K562 (cell line): ENCODE data around the gene KDM2B. TPM values are rescaled to one million over a fixed set of nuclear protein-coding genes. Genes with fewer than 3 reads are reported as not detected.

Source experiments
- ATAC-seq: fragments of 200-7000 bp; cut with Tn5 transposase; 3 replicates; pipeline ENCODE4 v1.9.1; 2020; ENCODE audit warnings: moderate library complexity
- BruUV-seq: library from RNA; stranded (reverse); fragments of 400-500 nt; replicated peaks from 2 replicates; lab custom pipeline; 2021; lab: Mats Ljungman, UMichigan
- CTCF ChIA-PET: fragments of 300-600 bp; formaldehyde crosslinking; extraction: SDS; loops from one replicate; lab custom pipeline; 2021; ENCODE audit warnings: low intra/inter-chr PET ratio; lab: Yijun Ruan, JAX
- POLR2A ChIA-PET: fragments of 300-600, 350-650 bp; sonication (Branson Sonifier 250); formaldehyde crosslinking; extraction: SDS; loops from one replicate; lab custom pipeline; 2021; ENCODE audit warnings: antibody characterized with exemption, inconsistent platforms; lab: Yijun Ruan, JAX
- DNase-seq, 4 experiments: peaks; one replicate each; pipeline versions ENCODE4 v3.0.0 to v3.0.0-alpha.2; 2011 to 2018; ENCODE audit warnings: low spot score in 3 of 4, mixed read lengths in 3 of 4; ENCODE audit errors: extremely low read depth in 1 of 4
- FAIRE-seq: peaks from 2 replicates; lab custom pipeline; 2011; peaks lifted over from hg19 to GRCh38; lab: Jason Lieb, UNC
- H2AFZ ChIP-seq: 2 replicates; pipeline ENCODE4 v1.6.0; 2011; ENCODE audit warnings: low read depth, low read length, control low read depth, inconsistent platforms
- H3K27ac ChIP-seq: fragments of 200-600 bp; 3 replicates; pipeline ENCODE4 v1.8.0; 2011; ENCODE audit warnings: low read depth, mild to moderate bottlenecking, control low read depth, inconsistent platforms, low read length, moderate library complexity, mixed read lengths; ENCODE audit errors: extremely low read depth
- H3K27me3 ChIP-seq, 2 experiments: fragments of 300-600 bp in 1 of 2; 2 replicates in 1 of 2; 3 replicates in 1 of 2; pipeline versions ENCODE4 v1.6.0 to v1.8.0; 2011; ENCODE audit warnings: inconsistent platforms in 2 of 2, low read length in 2 of 2, mild to moderate bottlenecking in 1 of 2, mixed read lengths in 1 of 2, moderate library complexity in 1 of 2; ENCODE audit not compliant: control insufficient read depth in 2 of 2, insufficient read depth in 2 of 2
- H3K36me3 ChIP-seq: fragments of 300-600 bp; 3 replicates; pipeline ENCODE4 v1.8.0; 2011; ENCODE audit warnings: mild to moderate bottlenecking, low read length, inconsistent platforms; ENCODE audit not compliant: control insufficient read depth, insufficient read depth
- H3K4me1 ChIP-seq, 2 experiments: fragments of 200-600 bp in 1 of 2; replicated peaks in 1 of 2; 2 replicates in 1 of 2; 3 replicates in 1 of 2; pipeline versions ENCODE4 v1.5.1 to v1.8.0; 2011; ENCODE audit warnings: inconsistent platforms in 2 of 2, low read length in 2 of 2, mild to moderate bottlenecking in 1 of 2, mixed read lengths in 1 of 2, moderate library complexity in 1 of 2; ENCODE audit not compliant: control insufficient read depth in 2 of 2, insufficient read depth in 2 of 2
- H3K4me2 ChIP-seq: 2 replicates; pipeline ENCODE4 v1.6.1; 2011; ENCODE audit warnings: low read length, control low read depth, inconsistent platforms, mixed read lengths; ENCODE audit not compliant: insufficient read depth
- H3K4me3 ChIP-seq: fragments of 200-600 bp; sonication (generic), shearing (Covaris generic); 2 replicates; pipeline ENCODE4 v1.5.1; 2016; ENCODE audit warnings: control low read depth, inconsistent platforms
- H3K79me2 ChIP-seq: fragments of 200-600 bp; 3 replicates; pipeline ENCODE4 v1.8.0; 2011; ENCODE audit warnings: low read length, inconsistent platforms; ENCODE audit not compliant: control insufficient read depth, insufficient read depth
- H3K9ac ChIP-seq, 2 experiments: 2 replicates each; pipeline versions ENCODE4 v1.6.0 to v1.6.1; 2011; ENCODE audit warnings: low read depth in 2 of 2, low read length in 2 of 2, control low read depth in 1 of 2, inconsistent platforms in 1 of 2, mild to moderate bottlenecking in 1 of 2, mixed read lengths in 1 of 2; ENCODE audit not compliant: insufficient read depth in 1 of 2
- H3K9me1 ChIP-seq: one replicate; pipeline ENCODE4 v1.6.0; 2011; ENCODE audit warnings: inconsistent platforms, mild to moderate bottlenecking, low read length, moderate library complexity; ENCODE audit not compliant: control insufficient read depth, insufficient read depth
- H3K9me3 ChIP-seq: replicated peaks from 2 replicates; pipeline ENCODE4 v1.5.1; 2011; ENCODE audit warnings: low read depth, low read length, inconsistent platforms; ENCODE audit not compliant: control insufficient read depth, insufficient read depth
- H4K20me1 ChIP-seq: replicated peaks from 2 replicates; pipeline ENCODE4 v1.6.1; 2011; ENCODE audit warnings: low read length, inconsistent platforms, mixed read lengths; ENCODE audit not compliant: control insufficient read depth, insufficient read depth
- CLOCK ChIP-seq: fragments of 250-450 bp; sonication (Bioruptor Pico); IDR thresholded peaks from 2 replicates; pipeline ENCODE4 v1.4.0; 2020; ENCODE audit warnings: mild to moderate bottlenecking, moderate library complexity, borderline replicate concordance
- COPS2 ChIP-seq: fragments of 450-650 bp; conservative IDR thresholded peaks from 2 replicates; pipeline ENCODE4 v1.6.1; 2016; ENCODE audit warnings: mild to moderate bottlenecking, moderate library complexity
- ELF2 ChIP-seq: fragments of 250-450 bp; sonication (Bioruptor Pico); IDR thresholded peaks from 2 replicates; pipeline ENCODE4 v1.5.0; 2021; ENCODE audit warnings: mild to moderate bottlenecking
- ILF3 ChIP-seq: fragments of 450-650 bp; IDR thresholded peaks from 2 replicates; pipeline ENCODE4 v1.6.1; 2018; ENCODE audit warnings: antibody characterized with exemption, mild to moderate bottlenecking, moderate library complexity, borderline replicate concordance
- IRF1 ChIP-seq: sonication (generic); formaldehyde crosslinking; IDR thresholded peaks from 2 replicates; pipeline ENCODE4 v1.8.0; 2022; ENCODE audit warnings: missing genetic modification reagents, mild to moderate bottlenecking, borderline replicate concordance
- MCM5 ChIP-seq: fragments of 450-650 bp; IDR thresholded peaks from 2 replicates; pipeline ENCODE4 v1.6.1; 2016; ENCODE audit warnings: low read depth
- RBM25 ChIP-seq: fragments of 200-400 bp; formaldehyde crosslinking; IDR thresholded peaks from 2 replicates; pipeline ENCODE4 v1.6.1; 2018; ENCODE audit warnings: low read length, low read depth, moderate library complexity; ENCODE audit not compliant: severe bottlenecking
- RNF219 ChIP-seq: fragments of 250-450 bp; sonication (Bioruptor Pico); IDR thresholded peaks from 2 replicates; pipeline ENCODE4 v1.5.0; 2022; ENCODE audit warnings: mild to moderate bottlenecking
- SREBF2 ChIP-seq: sonication (generic); formaldehyde crosslinking; IDR thresholded peaks from 2 replicates; pipeline ENCODE4 v1.4.0; 2020; ENCODE audit warnings: mild to moderate bottlenecking, missing genetic modification reagents
- SUPT5H ChIP-seq: fragments of 450-650 bp; IDR thresholded peaks from 2 replicates; pipeline ENCODE4 v1.6.1; 2016
- ZNF23 ChIP-seq: fragments of 250-450 bp; sonication (Bioruptor Pico); IDR thresholded peaks from 2 replicates; pipeline ENCODE4 v1.4.0; 2020; ENCODE audit warnings: mild to moderate bottlenecking
- ZNF445 ChIP-seq: fragments of 250-450 bp; sonication (Bioruptor Pico); IDR thresholded peaks from 2 replicates; pipeline ENCODE4 v1.4.0; 2020; ENCODE audit warnings: low read depth, mild to moderate bottlenecking, moderate library complexity
- WGBS: fragments of 100-300 bp; shearing (Covaris generic); methylation state at CpG from one replicate; pipeline ENCODE4 v1.1.6; 2016; ENCODE audit warnings: low coverage, mixed read lengths; ENCODE audit not compliant: insufficient coverage; ENCODE audit errors: missing lambda C conversion rate; 5-methylcytosine and 5-hydroxymethylcytosine counted together
- in situ Hi-C: fragments of 300-500 bp; cut with MboI; formaldehyde crosslinking; loops from 4 replicates; pipeline ENCODE4 v1.15.0; 2018; ENCODE audit warnings: inconsistent platforms, mixed read lengths
- intact Hi-C: fragments of 100-400 bp; cut with micrococcal nuclease; formaldehyde crosslinking; loops from 2 replicates; pipeline ENCODE4 v1.14.2; 2022
- polyA plus RNA-seq, 8 experiments: library from polyadenylated mRNA; depleted of rRNA in 4 of 8; stranded (reverse) in 5 of 8; unstranded in 3 of 8; fragments of >200 nt; fragmentation: Nextera tagmentation in 2 of 8; fragmentation: Illumina TruSeq in 1 of 8; extraction: Ambion mirVana in 2 of 8; extraction: Trizol in 1 of 8; gene quantifications; 2 replicates each; pipeline versions ENCODE4 v1.2.1 to v1.2.3, GENCODE V29; 2011 to 2014; ENCODE audit warnings: inconsistent platforms in 1 of 8, missing spikeins in 1 of 8
- total RNA-seq, 7 experiments: library from RNA; depleted of rRNA in 6 of 7; stranded (reverse); fragments of >200 nt in 6 of 7; fragmentation: Illumina TruSeq in 2 of 7; extraction: Trizol in 2 of 7; gene quantifications; 2 replicates each; pipeline versions ENCODE4 v1.2.1 to v1.2.3, GENCODE V29; 2011 to 2021; ENCODE audit warnings: low replicate concordance in 1 of 7
- TF ChIP-seq, protein P1 (sequence below): fragments of 450-650 bp; formaldehyde crosslinking; IDR thresholded peaks from 2 replicates; pipeline ENCODE4 v1.4.0; 2022; ENCODE audit warnings: missing genetic modification characterization
- TF ChIP-seq, protein P2 (sequence below): IDR thresholded peaks from 2 replicates; pipeline ENCODE4 v1.6.1; 2014; ENCODE audit warnings: antibody characterized with exemption

KDM2B gene
- total and polyA plus RNA-seq, 9 of the 15 experiments (the other 6 are each of a cell fraction or from before 2014, with no cell fraction given), result 7.4 to 50.5 (median 22.5) TPM

DNA sequence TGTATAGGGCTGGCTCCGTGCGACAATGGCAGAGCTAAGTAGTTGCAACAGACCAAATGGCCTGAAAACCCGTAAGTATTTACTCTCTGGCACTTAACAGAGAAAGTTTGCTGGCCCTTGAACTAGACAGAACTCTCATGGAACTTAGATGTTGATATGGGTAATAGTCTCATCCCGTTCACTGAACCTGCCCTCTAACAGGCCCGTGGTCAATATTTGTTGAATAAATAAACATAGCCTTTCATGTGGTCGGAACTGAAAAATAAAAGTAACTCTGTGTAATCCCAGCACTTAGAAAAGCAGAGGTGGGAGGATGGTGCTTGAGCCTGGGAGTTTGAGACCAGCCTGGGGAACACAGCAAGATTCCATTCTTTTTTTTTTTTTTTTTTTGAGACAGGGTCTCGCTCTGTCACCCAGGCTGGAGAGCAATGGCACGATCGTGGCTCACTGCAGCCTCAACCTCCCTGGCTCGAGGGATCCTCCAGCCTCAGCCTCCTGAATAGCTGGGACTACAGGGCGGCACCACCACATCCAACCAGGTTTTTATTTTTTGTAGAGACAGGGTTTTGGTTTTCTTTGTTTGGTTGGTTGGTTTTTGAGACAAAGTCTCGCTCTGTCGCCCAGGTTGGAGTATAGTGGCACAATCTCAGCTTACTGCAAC lies 29.7 kb downstream of the KDM2B start:
- Histone ChIP-seq H3K4me1 (peaks cover 0 to 7% of the 10 kb centered on the region in 2 experiments; a peak in 1 of 5 replicates), H3K36me3 (peaks cover 11% of the 10 kb centered on the region; the same call in 1 of the 3 replicates), H3K27ac (no peak overlapping the region), H3K4me2 (no peak overlapping the region), H3K9ac (no peak overlapping the region), H2AFZ (no peak overlapping the region), H3K79me2 (no peaks in the 10 kb centered on the region), H3K9me1 (no peaks in the 10 kb centered on the region), H3K9me3 (no peaks in the 10 kb centered on the region), H3K4me3 (no peak overlapping the region), H4K20me1 (no peaks in the 10 kb centered on the region), H3K27me3 (no peaks in the 10 kb centered on the region)
- intact Hi-C loops (loop anchor here (5.0 kb wide), 2 partner anchors 49 to 241 kb away; partner anchors contain the start of gene RHOF), in situ Hi-C loops (loop anchor here (5.0 kb wide), 2 partner anchors 121 to 241 kb away; partner anchors contain the start of gene RHOF)
- ATAC-seq (no peak), DNase-seq (no peak), FAIRE-seq (no peak)
- 66% methylated on average over 12 of the region's 13 CpGs for WGBS
- POLR2A ChIA-PET, result interaction anchor here (0.7 kb wide), 1 partner anchor 49 kb away, joined by 3 read pairs; no protein-coding TSS in a partner anchor
- CTCF ChIA-PET, result no interaction called here
- BruUV-seq, result no TSS peak
- TF ChIP-seq MCM5 (no peak), IRF1 (CRISPR knock-in tag) (no peak), SREBF2 (CRISPR knock-in tag) (no peak), RBM25 (no peak), RNF219 (no peak), ZNF23 (no peak), SUPT5H (no peak), ZNF445 (CRISPR knock-in tag) (no peak), CLOCK (CRISPR knock-in tag) (no peak), ILF3 (no peak), COPS2 (no peak), ELF2 (CRISPR knock-in tag) (no peak)
- TF ChIP-seq, protein P1, sequence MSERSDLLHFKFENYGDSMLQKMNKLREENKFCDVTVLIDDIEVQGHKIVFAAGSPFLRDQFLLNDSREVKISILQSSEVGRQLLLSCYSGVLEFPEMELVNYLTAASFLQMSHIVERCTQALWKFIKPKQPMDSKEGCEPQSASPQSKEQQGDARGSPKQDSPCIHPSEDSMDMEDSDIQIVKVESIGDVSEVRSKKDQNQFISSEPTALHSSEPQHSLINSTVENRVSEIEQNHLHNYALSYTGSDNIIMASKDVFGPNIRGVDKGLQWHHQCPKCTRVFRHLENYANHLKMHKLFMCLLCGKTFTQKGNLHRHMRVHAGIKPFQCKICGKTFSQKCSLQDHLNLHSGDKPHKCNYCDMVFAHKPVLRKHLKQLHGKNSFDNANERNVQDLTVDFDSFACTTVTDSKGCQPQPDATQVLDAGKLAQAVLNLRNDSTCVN (CRISPR knock-in tag), result no peak
- TF ChIP-seq, protein P2, sequence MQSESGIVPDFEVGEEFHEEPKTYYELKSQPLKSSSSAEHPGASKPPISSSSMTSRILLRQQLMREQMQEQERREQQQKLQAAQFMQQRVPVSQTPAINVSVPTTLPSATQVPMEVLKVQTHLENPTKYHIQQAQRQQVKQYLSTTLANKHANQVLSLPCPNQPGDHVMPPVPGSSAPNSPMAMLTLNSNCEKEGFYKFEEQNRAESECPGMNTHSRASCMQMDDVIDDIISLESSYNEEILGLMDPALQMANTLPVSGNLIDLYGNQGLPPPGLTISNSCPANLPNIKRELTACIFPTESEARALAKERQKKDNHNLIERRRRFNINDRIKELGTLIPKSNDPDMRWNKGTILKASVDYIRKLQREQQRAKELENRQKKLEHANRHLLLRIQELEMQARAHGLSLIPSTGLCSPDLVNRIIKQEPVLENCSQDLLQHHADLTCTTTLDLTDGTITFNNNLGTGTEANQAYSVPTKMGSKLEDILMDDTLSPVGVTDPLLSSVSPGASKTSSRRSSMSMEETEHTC, result no peak
